Measurements from ENCODE around the gene WNT7B. TPM values are rescaled to one million over a fixed set of nuclear protein-coding genes. Genes with fewer than 3 reads are reported as not detected.

Gene WNT7B
- total RNA-seq, 1 experiment from 2014 or later: 0.33 TPM

- Mint-ChIP-seq H3K4me3 (no peak overlapping the region), H3K36me3 (no peaks in the 10 kb centered on the region), H3K9me3 (no peaks in the 10 kb centered on the region), H3K27me3 (ENCODE audit: low read depth) (no peaks in the 10 kb centered on the region), H3K4me1 (peaks cover 2% of the 10 kb centered on the region), H3K27ac (no peak overlapping the region)
- ATAC-seq: no peak
- TF ChIP-seq NR2C2 (CRISPR knock-in tag; IDR thresholded peaks at IDR 0.05): no peak
- no peak for TF ChIP-seq HMGA2 (CRISPR knock-in tag; IDR thresholded peaks at IDR 0.05)
- no peak for TF ChIP-seq ZNF532 (CRISPR knock-in tag; IDR thresholded peaks at IDR 0.05; ENCODE audit: borderline replicate concordance)
- no peak for TF ChIP-seq E2F4 (CRISPR knock-in tag; IDR thresholded peaks at IDR 0.05; ENCODE audit: borderline replicate concordance, low read depth)
- TF ChIP-seq ZNF263 (CRISPR knock-in tag; IDR thresholded peaks at IDR 0.05; ENCODE audit: low read depth): no peak
- TF ChIP-seq SOX15 (CRISPR knock-in tag; IDR thresholded peaks at IDR 0.05): no peak
- TF ChIP-seq ZNF396 (CRISPR knock-in tag; IDR thresholded peaks at IDR 0.05; ENCODE audit: borderline replicate concordance): no peak
- no peak for TF ChIP-seq MXD4 (CRISPR knock-in tag; IDR thresholded peaks at IDR 0.05; ENCODE audit: borderline replicate concordance)
- TF ChIP-seq HMGXB4 (CRISPR knock-in tag; IDR thresholded peaks at IDR 0.05): no peak
- TF ChIP-seq GABPB1 (CRISPR knock-in tag; IDR thresholded peaks at IDR 0.05): no peak
- TF ChIP-seq PREB (CRISPR knock-in tag; IDR thresholded peaks at IDR 0.05; ENCODE audit: borderline replicate concordance): no peak
- TF ChIP-seq JAZF1 (CRISPR knock-in tag; IDR thresholded peaks at IDR 0.05): no peak
- TF ChIP-seq JUN (CRISPR knock-in tag; IDR thresholded peaks at IDR 0.05): no peak
- no peak for TF ChIP-seq TCF7 (CRISPR knock-in tag; IDR thresholded peaks at IDR 0.05; ENCODE audit: low read depth)
- no peak for TF ChIP-seq NR3C1 (CRISPR knock-in tag; conservative IDR thresholded peaks at IDR 0.05; ENCODE audit: low read depth)
- TF ChIP-seq AR (CRISPR knock-in tag; IDR thresholded peaks at IDR 0.05): no peak
- no peak for TF ChIP-seq E2F1 (CRISPR knock-in tag; IDR thresholded peaks at IDR 0.05)
- no peak for TF ChIP-seq TEAD1 (CRISPR knock-in tag; IDR thresholded peaks at IDR 0.05)
- no peak for TF ChIP-seq SMAD4 (CRISPR knock-in tag; IDR thresholded peaks at IDR 0.05)
- POLR2A ChIA-PET: no interaction called here
- CTCF ChIA-PET: interaction anchor here (0.6 to 2.7 kb wide), 6 partner anchors 12 to 122 kb away, joined by 3 to 14 read pairs (median 7); no protein-coding TSS in a partner anchor
- DNase-seq (ENCODE audit: low spot score): no peak
Observed at GRCh38 chr22:46000081-46001027, 23.4 kb upstream of the WNT7B start.
